H1 (cell line): ENCODE results near the gene CRAT. TPM values are rescaled to one million over a fixed set of nuclear protein-coding genes. Genes with fewer than 3 reads are reported as not detected.

ENCODE experiments used
- CTCF ChIA-PET: fragments of 300-600 bp; sonication (Branson Sonifier 250); formaldehyde crosslinking; loops from one replicate; lab custom pipeline; 2021; ENCODE audit not compliant: partially characterized antibody; lab: Charles Lee
- POLR2A ChIA-PET: fragments of 300-600 bp; sonication (Branson Sonifier 250); formaldehyde crosslinking; loops from one replicate; lab custom pipeline; 2021; ENCODE audit warnings: inconsistent platforms; ENCODE audit not compliant: partially characterized antibody; lab: Charles Lee
- DNase-seq, 2 experiments: peaks; one replicate each; pipeline versions ENCODE4 v3.0.0 to v3.0.0-alpha.2; 2010 to 2022; ENCODE audit warnings: low spot score in 2 of 2, low read depth in 1 of 2, mixed read lengths in 1 of 2
- FAIRE-seq: peaks from 2 replicates; lab custom pipeline; 2011; peaks lifted over from hg19 to GRCh38; lab: Jason Lieb, UNC
- H2AFZ ChIP-seq: 2 replicates; pipeline ENCODE4 v1.8.1; 2012; ENCODE audit warnings: low read length, inconsistent platforms
- H2AK5ac ChIP-seq: 2 replicates; pipeline ENCODE4 v1.6.1; 2013; ENCODE audit warnings: low read depth, low read length
- H2BK120ac ChIP-seq: replicated peaks from 2 replicates; pipeline ENCODE3; 2013; ENCODE audit warnings: low read depth, low read length, inconsistent platforms
- H2BK12ac ChIP-seq: 2 replicates; pipeline ENCODE4 v1.6.1; 2013; ENCODE audit warnings: low read depth, low read length
- H2BK15ac ChIP-seq: 2 replicates; pipeline ENCODE4 v1.6.1; 2013; ENCODE audit warnings: low read length
- H2BK20ac ChIP-seq: 2 replicates; pipeline ENCODE4 v1.6.1; 2013; ENCODE audit warnings: low read length
- H2BK5ac ChIP-seq: 2 replicates; pipeline ENCODE4 v1.6.1; 2013; ENCODE audit warnings: low read depth, low read length
- H3K14ac ChIP-seq: 2 replicates; pipeline ENCODE4 v1.6.1; 2013; ENCODE audit warnings: inconsistent platforms; ENCODE audit not compliant: insufficient read length
- H3K18ac ChIP-seq: 2 replicates; pipeline ENCODE4 v1.6.1; 2013; ENCODE audit warnings: low read length; ENCODE audit errors: extremely low read depth
- H3K23ac ChIP-seq: 2 replicates; pipeline ENCODE4 v1.6.1; 2013; ENCODE audit warnings: inconsistent platforms; ENCODE audit not compliant: insufficient read length
- H3K23me2 ChIP-seq: 2 replicates; pipeline ENCODE4 v1.6.1; 2013; ENCODE audit warnings: low read depth, low read length
- H3K27ac ChIP-seq: 2 replicates; pipeline ENCODE4 v1.6.1; 2011; ENCODE audit warnings: low read depth, low read length, inconsistent platforms
- H3K27me3 ChIP-seq, 4 experiments: replicated peaks in 1 of 4; 1 replicate in 1 of 4; 2 replicates in 3 of 4; pipeline versions ENCODE4 v1.6.1 to v1.8.1; 2011 to 2013; ENCODE audit warnings: low read length in 3 of 4, mild to moderate bottlenecking in 3 of 4, inconsistent platforms in 2 of 4, mixed read lengths in 2 of 4, moderate library complexity in 1 of 4; ENCODE audit not compliant: control insufficient read depth in 3 of 4, insufficient read depth in 3 of 4; ENCODE audit errors: extremely low read depth in 1 of 4
- H3K36me3 ChIP-seq, 4 experiments: 2 replicates each; pipeline versions ENCODE4 v1.6.1 to v1.8.1; 2011 to 2013; ENCODE audit warnings: mild to moderate bottlenecking in 4 of 4, low read length in 3 of 4, moderate library complexity in 2 of 4, control low read depth in 1 of 4, inconsistent platforms in 1 of 4; ENCODE audit not compliant: insufficient read depth in 4 of 4, control insufficient read depth in 2 of 4
- H3K4ac ChIP-seq: replicated peaks from 2 replicates; pipeline ENCODE3; 2013; ENCODE audit warnings: low read length, low read depth, mixed read lengths, inconsistent platforms; ENCODE audit not compliant: insufficient read length
- H3K4me1 ChIP-seq, 4 experiments: replicated peaks in 1 of 4; 1 replicate in 1 of 4; 2 replicates in 3 of 4; pipeline versions ENCODE4 v1.6.1 to v1.8.1; 2011 to 2013; ENCODE audit warnings: low read length in 3 of 4, inconsistent platforms in 2 of 4, mixed read lengths in 1 of 4; ENCODE audit not compliant: insufficient read depth in 4 of 4, control insufficient read depth in 3 of 4
- H3K4me2 ChIP-seq, 2 experiments: 2 replicates each; pipeline versions ENCODE4 v1.6.1 to v1.8.1; 2011 to 2013; ENCODE audit warnings: low read depth in 2 of 2, low read length in 2 of 2, control low read depth in 1 of 2, inconsistent platforms in 1 of 2, mild to moderate bottlenecking in 1 of 2; ENCODE audit not compliant: insufficient read depth in 1 of 2
- H3K4me3 ChIP-seq, 4 experiments: fragments of 200-600, 300-600 bp in 1 of 4; sonication (generic), shearing (Covaris generic), sonication (Bioruptor Twin) in 1 of 4; 2 replicates each; pipeline versions ENCODE4 v1.5.1 to v1.8.1; 2011 to 2016; ENCODE audit warnings: low read length in 4 of 4, low read depth in 3 of 4, control low read depth in 2 of 4, inconsistent platforms in 2 of 4, mild to moderate bottlenecking in 2 of 4, mixed read lengths in 1 of 4, moderate library complexity in 1 of 4; ENCODE audit not compliant: insufficient read depth in 2 of 4; ENCODE audit errors: extremely low read depth in 1 of 4
- H3K56ac ChIP-seq: replicated peaks from 2 replicates; pipeline ENCODE3; 2013; ENCODE audit warnings: low read depth, mild to moderate bottlenecking, mixed read lengths, low read length, inconsistent platforms; ENCODE audit not compliant: insufficient read length
- H3K79me1 ChIP-seq: 2 replicates; pipeline ENCODE4 v1.6.1; 2013; ENCODE audit warnings: low read depth, low read length, control low read depth
- H3K79me2 ChIP-seq, 2 experiments: 2 replicates each; pipeline versions ENCODE4 v1.6.1 to v1.8.1; 2012 to 2013; ENCODE audit warnings: low read length in 2 of 2, mild to moderate bottlenecking in 2 of 2, inconsistent platforms in 1 of 2; ENCODE audit not compliant: insufficient read depth in 2 of 2, control insufficient read depth in 1 of 2
- H3K9ac ChIP-seq, 4 experiments: replicated peaks in 1 of 4; 1 replicate in 1 of 4; 2 replicates in 3 of 4; pipeline versions ENCODE4 v1.6.1 to v1.8.1; 2011 to 2013; ENCODE audit warnings: low read depth in 3 of 4, low read length in 3 of 4, control low read depth in 2 of 4, mild to moderate bottlenecking in 2 of 4, moderate library complexity in 2 of 4, inconsistent platforms in 1 of 4; ENCODE audit errors: extremely low read depth in 1 of 4
- H3K9me3 ChIP-seq, 2 experiments: 2 replicates each; pipeline versions ENCODE4 v1.6.1 to v1.8.1; 2012 to 2013; ENCODE audit warnings: mild to moderate bottlenecking in 2 of 2, moderate library complexity in 2 of 2, control low read depth in 1 of 2, inconsistent platforms in 1 of 2, low read depth in 1 of 2, low read length in 1 of 2, mixed read lengths in 1 of 2; ENCODE audit not compliant: insufficient read depth in 2 of 2
- H4K20me1 ChIP-seq, 2 experiments: replicated peaks in 1 of 2; 2 replicates each; pipeline versions ENCODE3 to v1.8.1; 2011 to 2013; ENCODE audit warnings: inconsistent platforms in 2 of 2, low read length in 2 of 2, mild to moderate bottlenecking in 1 of 2; ENCODE audit not compliant: insufficient read depth in 2 of 2, control insufficient read depth in 1 of 2
- H4K5ac ChIP-seq: 2 replicates; pipeline ENCODE4 v1.6.1; 2013; ENCODE audit warnings: low read length, low read depth, mixed read lengths, inconsistent platforms; ENCODE audit not compliant: insufficient read length
- H4K8ac ChIP-seq: 2 replicates; pipeline ENCODE4 v1.8.0; 2013; ENCODE audit warnings: mild to moderate bottlenecking, moderate library complexity, low read length, inconsistent platforms; ENCODE audit not compliant: insufficient read depth; ENCODE audit errors: extremely low read depth
- H4K91ac ChIP-seq: replicated peaks from 2 replicates; pipeline ENCODE3; 2013; ENCODE audit warnings: low read length, mixed read lengths, inconsistent platforms; ENCODE audit not compliant: insufficient read length
- KDM1A ChIP-seq: fragments of 200-600, 300-600 bp; sonication (generic); IDR thresholded peaks from 2 replicates; pipeline ENCODE4 v1.7.1; 2016; ENCODE audit warnings: mild to moderate bottlenecking, low read length, borderline replicate concordance
- KDM4A ChIP-seq: IDR thresholded peaks from one replicate; pipeline ENCODE4 v1.7.1; 2012; ENCODE audit warnings: low read depth, mild to moderate bottlenecking, moderate library complexity, low read length, inconsistent platforms; ENCODE audit not compliant: severe bottlenecking
- RXRA ChIP-seq: IDR thresholded peaks from 2 replicates; pipeline ENCODE4 v1.6.1; 2011; ENCODE audit warnings: low read depth, mild to moderate bottlenecking, low read length, moderate library complexity; ENCODE audit not compliant: insufficient read depth
- TEAD4 ChIP-seq: IDR thresholded peaks from 2 replicates; pipeline ENCODE4 v1.6.1; 2012; ENCODE audit warnings: low read depth, low read length, inconsistent platforms, mixed read lengths
- WGBS, 2 experiments: shearing (Covaris generic) in 1 of 2; methylation state at CpG; one replicate each; pipeline versions ENCODE4 v1.1.6 to v1.1.7; 2013 to 2015; ENCODE audit warnings: low lambda C conversion rate in 2 of 2, mixed read lengths in 2 of 2, inconsistent platforms in 1 of 2, low coverage in 1 of 2, missing lambda C conversion rate in 1 of 2; ENCODE audit not compliant: insufficient replicate concordance in 2 of 2, insufficient coverage in 1 of 2, insufficient read length in 1 of 2; ENCODE audit errors: extremely low coverage in 1 of 2, missing lambda C conversion rate in 1 of 2; 5-methylcytosine and 5-hydroxymethylcytosine counted together
- polyA plus RNA-seq, 7 experiments: library from polyadenylated mRNA; depleted of rRNA in 3 of 7; stranded (reverse) in 5 of 7; unstranded in 2 of 7; fragments of >200 nt in 5 of 7; fragments of 200-250 nt in 2 of 7; gene quantifications; 1 replicate in 5 of 7; 2 replicates in 1 of 7; 4 replicates in 1 of 7; pipeline versions ENCODE4 v1.2.1 to v1.2.3, GENCODE V29; 2011 to 2013; ENCODE audit warnings: missing spikeins in 2 of 7, mixed read lengths in 2 of 7
- total RNA-seq: library from RNA; stranded (reverse); fragmentation: NEBNext Ultra II Directional; extraction: Animal tissue kit (Norgen Biotek cat#: 25700); gene quantifications from 2 replicates; pipeline ENCODE4 v1.2.1, GENCODE V29; 2021

Gene CRAT
- total and polyA plus RNA-seq, 2 of the 8 experiments (the other 6 are each of a cell fraction or from before 2014, with no cell fraction given), result 8.2 to 17.3 TPM

GRCh38 chr9:129080298-129080600 is 30.3 kb downstream of the CRAT start:
- H2BK12ac ChIP-seq, result no peak overlapping the region
- CTCF ChIA-PET, result interaction anchor here (0.6 to 1.8 kb wide), 3 partner anchors 18 to 545 kb away, joined by 4 read pairs; partner anchors contain the start of gene SH3GLB2
- TF ChIP-seq TEAD4 (no peak), RXRA (no peak), KDM1A (peak; percentile 84), KDM4A (peak; percentile 36)
- TF ChIP-seq, all 59 proteins: peak for 2
- Histone ChIP-seq H3K9ac (peak overlapping the region in 3 of 4 experiments; percentile 40 to 53 (median 43); a peak in 4 of 7 replicates), H3K4me1 (peaks cover 0 to 9% (median 5%) of the 10 kb centered on the region in 4 experiments; a peak in 6 of 7 replicates), H3K14ac (no peak overlapping the region), H3K79me1 (peaks cover 27% of the 10 kb centered on the region), H4K5ac (peak overlapping the region; percentile 26), H3K79me2 (peaks cover 8 to 42% of the 10 kb centered on the region in 2 experiments; a peak in 3 of 4 replicates), H4K91ac (no peak overlapping the region), H2BK5ac (peak overlapping the region; percentile 12; the same call in 1 of the 2 replicates), H2AFZ (peak overlapping the region; percentile 56; the same call in 1 of the 2 replicates), H3K36me3 (peaks cover 0 to 5% (median 0%) of the 10 kb centered on the region in 4 experiments; a peak in 4 of 8 replicates), H3K18ac (no peak overlapping the region), H3K4me2 (peak overlapping the region; percentile 65 to 76), H4K8ac (no peak overlapping the region; the same call in 1 of the 2 replicates), H3K23me2 (peaks cover 8% of the 10 kb centered on the region), H3K4me3 (peak overlapping the region; percentile 53 to 82 (median 73)), H3K4ac (no peak overlapping the region), H3K9me3 (no peaks in the 10 kb centered on the region), H4K20me1 (peaks cover 7 to 19% of the 10 kb centered on the region in 2 experiments), H2BK15ac (no peak overlapping the region), H3K23ac (no peak overlapping the region), H3K27ac (no peak overlapping the region), H3K56ac (no peak overlapping the region), H2BK20ac (no peak overlapping the region), H3K27me3 (no peaks in the 10 kb centered on the region), H2AK5ac (no peak overlapping the region), H2BK120ac (no peak overlapping the region)
- DNase-seq (no peak), FAIRE-seq (no peak)
- WGBS, 2 experiments, result 5% methylated on average over 12 of the region's 12 CpGs; no CpG with 5 or more reads in 1 of the 2 experiments
- POLR2A ChIA-PET, result interaction anchor here (0.7 to 3.9 kb wide), 11 partner anchors 8 to 391 kb away, joined by 3 to 27 read pairs (median 4); partner anchors contain the start of genes IER5L, MIGA2, SET and SH3GLB2
